Esophagus muscularis mucosa (tissue), 4 donors: ENCODE measurements around the gene IDI1.

Experiments
- EP300 ChIP-seq: sonication (generic); formaldehyde crosslinking; IDR thresholded peaks from one replicate; pipeline ENCODE4 v1.6.1; 2017; ENCODE audit warnings: antibody characterized with exemption
- POLR2AphosphoS5 ChIP-seq, 2 donors: sonication (generic); formaldehyde crosslinking; IDR thresholded peaks; one replicate each; pipeline ENCODE4 v1.6.1; 2017; ENCODE audit warnings: antibody characterized with exemption in 2 of 2
- TF ChIP-seq, protein P1 (sequence below), 3 experiments: fragments of 200-600 bp in 2 of 3; fragments of 450-650 bp in 1 of 3; sonication (generic) in 2 of 3; IDR thresholded peaks; one replicate each; pipeline ENCODE4 v1.5.1; 2017 to 2019; ENCODE audit warnings: antibody characterized with exemption in 3 of 3, mild to moderate bottlenecking in 2 of 3, moderate library complexity in 1 of 3

- TF ChIP-seq POLR2AphosphoS5 (IDR thresholded peaks at IDR 0.05) = no peak
- no peak for TF ChIP-seq EP300
- TF ChIP-seq, protein P1, sequence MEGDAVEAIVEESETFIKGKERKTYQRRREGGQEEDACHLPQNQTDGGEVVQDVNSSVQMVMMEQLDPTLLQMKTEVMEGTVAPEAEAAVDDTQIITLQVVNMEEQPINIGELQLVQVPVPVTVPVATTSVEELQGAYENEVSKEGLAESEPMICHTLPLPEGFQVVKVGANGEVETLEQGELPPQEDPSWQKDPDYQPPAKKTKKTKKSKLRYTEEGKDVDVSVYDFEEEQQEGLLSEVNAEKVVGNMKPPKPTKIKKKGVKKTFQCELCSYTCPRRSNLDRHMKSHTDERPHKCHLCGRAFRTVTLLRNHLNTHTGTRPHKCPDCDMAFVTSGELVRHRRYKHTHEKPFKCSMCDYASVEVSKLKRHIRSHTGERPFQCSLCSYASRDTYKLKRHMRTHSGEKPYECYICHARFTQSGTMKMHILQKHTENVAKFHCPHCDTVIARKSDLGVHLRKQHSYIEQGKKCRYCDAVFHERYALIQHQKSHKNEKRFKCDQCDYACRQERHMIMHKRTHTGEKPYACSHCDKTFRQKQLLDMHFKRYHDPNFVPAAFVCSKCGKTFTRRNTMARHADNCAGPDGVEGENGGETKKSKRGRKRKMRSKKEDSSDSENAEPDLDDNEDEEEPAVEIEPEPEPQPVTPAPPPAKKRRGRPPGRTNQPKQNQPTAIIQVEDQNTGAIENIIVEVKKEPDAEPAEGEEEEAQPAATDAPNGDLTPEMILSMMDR (IDR thresholded peaks at IDR 0.05) = no peak
Observed at GRCh38 chr10:1090696-1091095, 41.8 kb upstream of the IDI1 start.
